ENCODE data around the gene CTSF.

- no peak for TF ChIP-seq CTCF (IDR thresholded peaks at IDR 0.05; ENCODE audit: low read depth, low read length)
- no peak for TF ChIP-seq MYC (IDR thresholded peaks at IDR 0.05; ENCODE audit: low read depth, low read length)
- no peak for TF ChIP-seq POLR2A (IDR thresholded peaks at IDR 0.05; ENCODE audit: extremely low read depth, insufficient read length)
Observed at GRCh38 chr11:66595245-66595904, 27.0 kb upstream of the CTSF start.
